Measurements from ENCODE around the gene SPTBN4.

The SPTBN4 gene

GRCh38 chr19:40443131-40443999 lies 23.4 kb upstream of the SPTBN4 start (continued):
- no peak for TF ChIP-seq ZNF677 (tag by site-specific recombination; IDR thresholded peaks at IDR 0.05)
- peak; percentile 99 for TF ChIP-seq SP2 (tag by site-specific recombination; IDR thresholded peaks at IDR 0.05)
- no peak for TF ChIP-seq ZNF48 (tag by site-specific recombination; IDR thresholded peaks at IDR 0.05)
- TF ChIP-seq ZNF121 (tag by site-specific recombination; IDR thresholded peaks at IDR 0.05): no peak
- TF ChIP-seq, protein P1, sequence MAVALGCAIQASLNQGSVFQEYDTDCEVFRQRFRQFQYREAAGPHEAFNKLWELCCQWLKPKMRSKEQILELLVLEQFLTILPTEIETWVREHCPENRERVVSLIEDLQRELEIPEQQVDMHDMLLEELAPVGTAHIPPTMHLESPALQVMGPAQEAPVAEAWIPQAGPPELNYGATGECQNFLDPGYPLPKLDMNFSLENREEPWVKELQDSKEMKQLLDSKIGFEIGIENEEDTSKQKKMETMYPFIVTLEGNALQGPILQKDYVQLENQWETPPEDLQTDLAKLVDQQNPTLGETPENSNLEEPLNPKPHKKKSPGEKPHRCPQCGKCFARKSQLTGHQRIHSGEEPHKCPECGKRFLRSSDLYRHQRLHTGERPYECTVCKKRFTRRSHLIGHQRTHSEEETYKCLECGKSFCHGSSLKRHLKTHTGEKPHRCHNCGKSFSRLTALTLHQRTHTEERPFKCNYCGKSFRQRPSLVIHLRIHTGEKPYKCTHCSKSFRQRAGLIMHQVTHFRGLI (tag by site-specific recombination; IDR thresholded peaks at IDR 0.05): peak; percentile 30; the same call in 1 of the 2 replicates
- TF ChIP-seq ZFP69B (tag by site-specific recombination; IDR thresholded peaks at IDR 0.05): no peak; the same call in 1 of the 2 replicates
- peak; percentile 93 for TF ChIP-seq PRDM1 (tag by site-specific recombination; IDR thresholded peaks at IDR 0.05)
- 0 out of 2 replicates have a peak, but pooled peaks have one; percentile 8 for TF ChIP-seq ZNF133 (tag by site-specific recombination; IDR thresholded peaks at IDR 0.05)
- 0 out of 2 replicates have a peak, but pooled peaks have one; percentile 87 for TF ChIP-seq ZSCAN5A (tag by site-specific recombination; IDR thresholded peaks at IDR 0.05)
- TF ChIP-seq, protein P2, sequence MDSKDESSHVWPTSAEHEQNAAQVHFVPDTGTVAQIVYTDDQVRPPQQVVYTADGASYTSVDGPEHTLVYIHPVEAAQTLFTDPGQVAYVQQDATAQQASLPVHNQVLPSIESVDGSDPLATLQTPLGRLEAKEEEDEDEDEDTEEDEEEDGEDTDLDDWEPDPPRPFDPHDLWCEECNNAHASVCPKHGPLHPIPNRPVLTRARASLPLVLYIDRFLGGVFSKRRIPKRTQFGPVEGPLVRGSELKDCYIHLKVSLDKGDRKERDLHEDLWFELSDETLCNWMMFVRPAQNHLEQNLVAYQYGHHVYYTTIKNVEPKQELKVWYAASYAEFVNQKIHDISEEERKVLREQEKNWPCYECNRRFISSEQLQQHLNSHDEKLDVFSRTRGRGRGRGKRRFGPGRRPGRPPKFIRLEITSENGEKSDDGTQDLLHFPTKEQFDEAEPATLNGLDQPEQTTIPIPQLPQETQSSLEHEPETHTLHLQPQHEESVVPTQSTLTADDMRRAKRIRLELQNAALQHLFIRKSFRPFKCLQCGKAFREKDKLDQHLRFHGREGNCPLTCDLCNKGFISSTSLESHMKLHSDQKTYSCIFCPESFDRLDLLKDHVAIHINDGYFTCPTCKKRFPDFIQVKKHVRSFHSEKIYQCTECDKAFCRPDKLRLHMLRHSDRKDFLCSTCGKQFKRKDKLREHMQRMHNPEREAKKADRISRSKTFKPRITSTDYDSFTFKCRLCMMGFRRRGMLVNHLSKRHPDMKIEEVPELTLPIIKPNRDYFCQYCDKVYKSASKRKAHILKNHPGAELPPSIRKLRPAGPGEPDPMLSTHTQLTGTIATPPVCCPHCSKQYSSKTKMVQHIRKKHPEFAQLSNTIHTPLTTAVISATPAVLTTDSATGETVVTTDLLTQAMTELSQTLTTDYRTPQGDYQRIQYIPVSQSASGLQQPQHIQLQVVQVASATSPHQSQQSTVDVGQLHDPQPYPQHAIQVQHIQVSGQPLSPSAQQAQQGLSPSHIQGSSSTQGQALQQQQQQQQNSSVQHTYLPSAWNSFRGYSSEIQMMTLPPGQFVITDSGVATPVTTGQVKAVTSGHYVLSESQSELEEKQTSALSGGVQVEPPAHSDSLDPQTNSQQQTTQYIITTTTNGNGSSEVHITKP (tag by site-specific recombination; IDR thresholded peaks at IDR 0.05): peak; percentile 80
- TF ChIP-seq, protein P3, sequence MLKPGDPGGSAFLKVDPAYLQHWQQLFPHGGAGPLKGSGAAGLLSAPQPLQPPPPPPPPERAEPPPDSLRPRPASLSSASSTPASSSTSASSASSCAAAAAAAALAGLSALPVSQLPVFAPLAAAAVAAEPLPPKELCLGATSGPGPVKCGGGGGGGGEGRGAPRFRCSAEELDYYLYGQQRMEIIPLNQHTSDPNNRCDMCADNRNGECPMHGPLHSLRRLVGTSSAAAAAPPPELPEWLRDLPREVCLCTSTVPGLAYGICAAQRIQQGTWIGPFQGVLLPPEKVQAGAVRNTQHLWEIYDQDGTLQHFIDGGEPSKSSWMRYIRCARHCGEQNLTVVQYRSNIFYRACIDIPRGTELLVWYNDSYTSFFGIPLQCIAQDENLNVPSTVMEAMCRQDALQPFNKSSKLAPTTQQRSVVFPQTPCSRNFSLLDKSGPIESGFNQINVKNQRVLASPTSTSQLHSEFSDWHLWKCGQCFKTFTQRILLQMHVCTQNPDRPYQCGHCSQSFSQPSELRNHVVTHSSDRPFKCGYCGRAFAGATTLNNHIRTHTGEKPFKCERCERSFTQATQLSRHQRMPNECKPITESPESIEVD (tag by site-specific recombination; IDR thresholded peaks at IDR 0.05): no peak
- peak; percentile 80 for TF ChIP-seq ZBTB20 (tag by site-specific recombination; IDR thresholded peaks at IDR 0.05)
- peak; percentile 58; the same call in 1 of the 2 replicates for TF ChIP-seq ZFP37 (tag by site-specific recombination; IDR thresholded peaks at IDR 0.05)
- no peak for TF ChIP-seq ZNF114 (tag by site-specific recombination; IDR thresholded peaks at IDR 0.05)
- no peak for TF ChIP-seq ZNF404 (tag by site-specific recombination; IDR thresholded peaks at IDR 0.05)
- TF ChIP-seq SCRT2 (tag by site-specific recombination; IDR thresholded peaks at IDR 0.05): no peak
- TF ChIP-seq ZNF544 (tag by site-specific recombination; IDR thresholded peaks at IDR 0.05): no peak
- peak; percentile 96 for TF ChIP-seq BCL11B (tag by site-specific recombination; IDR thresholded peaks at IDR 0.05; ENCODE audit: low read depth)
- TF ChIP-seq, protein P4, sequence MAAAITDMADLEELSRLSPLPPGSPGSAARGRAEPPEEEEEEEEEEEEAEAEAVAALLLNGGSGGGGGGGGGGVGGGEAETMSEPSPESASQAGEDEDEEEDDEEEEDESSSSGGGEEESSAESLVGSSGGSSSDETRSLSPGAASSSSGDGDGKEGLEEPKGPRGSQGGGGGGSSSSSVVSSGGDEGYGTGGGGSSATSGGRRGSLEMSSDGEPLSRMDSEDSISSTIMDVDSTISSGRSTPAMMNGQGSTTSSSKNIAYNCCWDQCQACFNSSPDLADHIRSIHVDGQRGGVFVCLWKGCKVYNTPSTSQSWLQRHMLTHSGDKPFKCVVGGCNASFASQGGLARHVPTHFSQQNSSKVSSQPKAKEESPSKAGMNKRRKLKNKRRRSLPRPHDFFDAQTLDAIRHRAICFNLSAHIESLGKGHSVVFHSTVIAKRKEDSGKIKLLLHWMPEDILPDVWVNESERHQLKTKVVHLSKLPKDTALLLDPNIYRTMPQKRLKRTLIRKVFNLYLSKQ (tag by site-specific recombination; IDR thresholded peaks at IDR 0.05; ENCODE audit: borderline replicate concordance): no peak
- TF ChIP-seq ZNF398 (tag by site-specific recombination; IDR thresholded peaks at IDR 0.05): peak; percentile 49; the same call in 1 of the 2 replicates
- TF ChIP-seq ZNF169 (tag by site-specific recombination; IDR thresholded peaks at IDR 0.05): no peak
- TF ChIP-seq, protein P5, sequence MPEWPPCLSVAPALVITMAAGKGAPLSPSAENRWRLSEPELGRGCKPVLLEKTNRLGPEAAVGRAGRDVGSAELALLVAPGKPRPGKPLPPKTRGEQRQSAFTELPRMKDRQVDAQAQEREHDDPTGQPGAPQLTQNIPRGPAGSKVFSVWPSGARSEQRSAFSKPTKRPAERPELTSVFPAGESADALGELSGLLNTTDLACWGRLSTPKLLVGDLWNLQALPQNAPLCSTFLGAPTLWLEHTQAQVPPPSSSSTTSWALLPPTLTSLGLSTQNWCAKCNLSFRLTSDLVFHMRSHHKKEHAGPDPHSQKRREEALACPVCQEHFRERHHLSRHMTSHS (tag by site-specific recombination; IDR thresholded peaks at IDR 0.05): no peak
- TF ChIP-seq ZSCAN23 (tag by site-specific recombination; IDR thresholded peaks at IDR 0.05): peak; percentile 85; the same call in 1 of the 2 replicates
- TF ChIP-seq KLF8 (tag by site-specific recombination; IDR thresholded peaks at IDR 0.05): peak; percentile 98

Measured in HEK293 (cell line).